ENCODE results near the gene CALML3.

GRCh38 chr10:5512881-5513612 is 11.7 kb upstream of the CALML3 start:
- TF ChIP-seq CTCF (conservative IDR thresholded peaks at IDR 0.05) (no peak), ZFX (IDR thresholded peaks at IDR 0.05) (no peak)
